Adrenal gland (tissue), 12 donors: ENCODE results near the gene ERC1. TPM values are rescaled to one million over a fixed set of nuclear protein-coding genes. Genes with fewer than 3 reads are reported as not detected.

Source experiments
- DNase-seq, 7 donors: peaks; one replicate each; pipeline ENCODE4 v3.0.0-alpha.2; 2019 to 2020
- H3K27ac ChIP-seq, 5 donors: fragments of 200-600 bp; sonication (generic) in 4 of 5; 1 replicate in 3 of 5; 2 replicates in 2 of 5; pipeline versions ENCODE4 v1.5.1 to v1.8.0; 2016 to 2020; ENCODE audit warnings: mild to moderate bottlenecking in 1 of 5
- H3K27me3 ChIP-seq: fragments of 200-600 bp; 2 replicates; pipeline ENCODE4 v1.8.0; 2021
- H3K36me3 ChIP-seq, 2 donors: fragments of 200-600 bp; replicated peaks in 1 of 2; 1 replicate in 1 of 2; 2 replicates in 1 of 2; pipeline versions ENCODE4 v1.5.1 to v1.8.0; 2018 to 2022
- H3K4me1 ChIP-seq, 2 donors: fragments of 200-600 bp; replicated peaks in 1 of 2; 1 replicate in 1 of 2; 2 replicates in 1 of 2; pipeline versions ENCODE4 v1.5.1 to v1.8.0; 2018 to 2021
- H3K4me3 ChIP-seq, 4 donors: fragments of 200-600 bp; sonication (generic) in 3 of 4; one replicate each; pipeline ENCODE4 v1.5.1; 2016 to 2018
- H3K9me3 ChIP-seq, 3 donors: fragments of 200-600 bp; sonication (generic) in 1 of 3; replicated peaks in 1 of 3; 1 replicate in 2 of 3; 2 replicates in 1 of 3; pipeline versions ENCODE4 v1.5.1 to v1.8.0; 2016 to 2021
- CTCF ChIP-seq, 6 experiments: fragments of 450-650 bp in 4 of 6; fragments of 200-600 bp in 2 of 6; sonication (generic) in 1 of 6; IDR thresholded peaks; 1 replicate in 5 of 6; 2 replicates in 1 of 6; pipeline versions ENCODE4 v1.5.1 to v1.8.0; 2016 to 2021; ENCODE audit warnings: antibody characterized with exemption in 6 of 6, mild to moderate bottlenecking in 2 of 6, moderate library complexity in 1 of 6
- POLR2A ChIP-seq, 2 donors: fragments of 450-650 bp; IDR thresholded peaks; one replicate each; pipeline ENCODE4 v1.6.1; 2017; ENCODE audit warnings: antibody characterized with exemption in 2 of 2, mild to moderate bottlenecking in 2 of 2, moderate library complexity in 1 of 2
- WGBS, 4 donors: extraction: QIAGEN DNeasy Blood & Tissue Kit in 2 of 4; methylation state at CpG; one replicate each; pipeline versions ENCODE4 v1.1.5 to v1.1.7; 2013 to 2017; 5-methylcytosine and 5-hydroxymethylcytosine counted together
- intact Hi-C, 2 donors: fragments of 100-400 bp; cut with DNase I; formaldehyde crosslinking; loops; one replicate each; pipeline versions ENCODE4 v1.14.1 to v1.15.0; 2022 to 2023
- polyA plus RNA-seq, 3 donors: library from polyadenylated mRNA; stranded (reverse); fragments of 200-250 nt in 2 of 3; fragments of 350-450 nt in 1 of 3; fragmentation: Illumina TruSeq in 1 of 3; extraction: RNeasy Lipid Tissue Mini Kit (QIAGEN cat#74804) in 1 of 3; gene quantifications; one replicate each; pipeline ENCODE4 v1.2.3, GENCODE V29; 2013 to 2014
- total RNA-seq, 9 donors: library from RNA; depleted of rRNA in 4 of 9; stranded (reverse); fragments of >200 nt in 4 of 9; fragments of 120-200 nt in 1 of 9; fragmentation: NEBNext Ultra II Directional in 1 of 9; extraction: Animal tissue kit (Norgen Biotek cat#: 25700) in 1 of 9; gene quantifications; one replicate each; pipeline versions ENCODE4 v1.1.0 to v1.2.4, GENCODE V29; 2013 to 2023
- donor health status: healthy with polysubstance abuse.
- donor health status: Bipolar disorder and iron deficiency.
- donor health status: DM: yes; HTN: yes; CAD: no.
- donor health status: DM: no; HTN: no; CAD: no.
- donor health status: DM: no; HTN: no; CAD: no.
- donor health status: DM: yes; HTN: yes; CAD: no.

The ERC1 gene
- total and polyA plus RNA-seq, 12 donors, result 4.1 to 79.5 (median 40.2) TPM

- no peaks in the 10 kb centered on the region for H3K27me3 ChIP-seq
- no peak overlapping the region for H3K4me3 ChIP-seq
- intact Hi-C loops, result no loop called here
- WGBS, 4 donors, result 93 to 100% (median 98%) methylated on average over 1 of the region's 1 CpG
- TF ChIP-seq POLR2A (IDR thresholded peaks at IDR 0.05) (no peak), CTCF (IDR thresholded peaks at IDR 0.05) (no peak)
- H3K9me3 ChIP-seq, result no peaks in the 10 kb centered on the region
- H3K36me3 ChIP-seq, result no peaks in the 10 kb centered on the region
- no peaks in the 10 kb centered on the region for H3K4me1 ChIP-seq
- no peak for DNase-seq
- H3K27ac ChIP-seq, result no peak overlapping the region
Measured at GRCh38 chr12:1365703-1366102, 374.7 kb downstream of the ERC1 start.

GRCh38 chr12:1367331-1368291 lies 376.6 kb downstream of the ERC1 start:
- TF ChIP-seq CTCF (IDR thresholded peaks at IDR 0.05) (no peak), POLR2A (IDR thresholded peaks at IDR 0.05) (no peak)
- Histone ChIP-seq H3K9me3 (no peaks in the 10 kb centered on the region), H3K36me3 (no peaks in the 10 kb centered on the region), H3K27me3 (no peaks in the 10 kb centered on the region), H3K4me1 (no peaks in the 10 kb centered on the region), H3K4me3 (no peak overlapping the region), H3K27ac (no peak overlapping the region)
- DNase-seq, result no peak
- intact Hi-C loops, result no loop called here
- WGBS, 4 donors, result 91 to 95% (median 92%) methylated on average over 10 of the region's 10 CpGs

GRCh38 chr12:1369460-1369859 lies 378.4 kb downstream of the ERC1 start:
- Histone ChIP-seq H3K9me3 (no peaks in the 10 kb centered on the region), H3K27ac (no peak overlapping the region), H3K4me1 (no peaks in the 10 kb centered on the region), H3K27me3 (no peaks in the 10 kb centered on the region), H3K36me3 (no peaks in the 10 kb centered on the region), H3K4me3 (no peak overlapping the region)
- no peak for DNase-seq
- TF ChIP-seq CTCF (IDR thresholded peaks at IDR 0.05), result no peak
- no peak for TF ChIP-seq POLR2A (IDR thresholded peaks at IDR 0.05)
- intact Hi-C loops, result no loop called here
- 80 to 88% (median 84%) methylated on average over 5 of the region's 5 CpGs for WGBS, 4 donors

GRCh38 chr12:1369938-1370500 lies 379.0 kb downstream of the ERC1 start:
- no peaks in the 10 kb centered on the region for H3K4me1 ChIP-seq
- H3K27me3 ChIP-seq, result no peaks in the 10 kb centered on the region
- H3K4me3 ChIP-seq, result no peak overlapping the region
- H3K27ac ChIP-seq, result no peak overlapping the region
- no peaks in the 10 kb centered on the region for H3K36me3 ChIP-seq
- intact Hi-C loops, result no loop called here
- TF ChIP-seq POLR2A (IDR thresholded peaks at IDR 0.05) (no peak), CTCF (IDR thresholded peaks at IDR 0.05) (no peak)
- no peak for DNase-seq
- no peaks in the 10 kb centered on the region for H3K9me3 ChIP-seq
- WGBS, 4 donors, result 87 to 97% (median 92%) methylated on average over 1 of the region's 1 CpG
